ENCODE measurements around the gene LRP1B.

DNA sequence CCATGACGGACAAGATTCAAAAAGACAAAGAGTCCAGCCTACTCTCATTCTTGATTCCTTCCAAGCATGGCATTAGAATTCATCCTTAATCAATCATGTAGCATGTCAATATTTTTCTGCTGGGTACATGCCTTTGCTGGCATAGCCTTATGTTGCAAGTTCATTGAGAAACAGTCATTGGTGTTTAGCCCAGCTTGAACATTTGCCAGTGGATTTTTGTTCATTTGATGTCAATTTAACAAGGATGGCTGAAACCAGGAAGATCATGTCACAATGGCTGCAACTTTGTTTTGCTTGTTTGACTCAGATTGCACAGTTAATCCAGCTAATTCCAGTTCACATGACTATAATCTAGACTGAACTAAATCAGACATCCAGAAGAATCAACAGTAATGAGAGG lies 1132.2 kb downstream of the LRP1B start:
- TF ChIP-seq, protein P1, sequence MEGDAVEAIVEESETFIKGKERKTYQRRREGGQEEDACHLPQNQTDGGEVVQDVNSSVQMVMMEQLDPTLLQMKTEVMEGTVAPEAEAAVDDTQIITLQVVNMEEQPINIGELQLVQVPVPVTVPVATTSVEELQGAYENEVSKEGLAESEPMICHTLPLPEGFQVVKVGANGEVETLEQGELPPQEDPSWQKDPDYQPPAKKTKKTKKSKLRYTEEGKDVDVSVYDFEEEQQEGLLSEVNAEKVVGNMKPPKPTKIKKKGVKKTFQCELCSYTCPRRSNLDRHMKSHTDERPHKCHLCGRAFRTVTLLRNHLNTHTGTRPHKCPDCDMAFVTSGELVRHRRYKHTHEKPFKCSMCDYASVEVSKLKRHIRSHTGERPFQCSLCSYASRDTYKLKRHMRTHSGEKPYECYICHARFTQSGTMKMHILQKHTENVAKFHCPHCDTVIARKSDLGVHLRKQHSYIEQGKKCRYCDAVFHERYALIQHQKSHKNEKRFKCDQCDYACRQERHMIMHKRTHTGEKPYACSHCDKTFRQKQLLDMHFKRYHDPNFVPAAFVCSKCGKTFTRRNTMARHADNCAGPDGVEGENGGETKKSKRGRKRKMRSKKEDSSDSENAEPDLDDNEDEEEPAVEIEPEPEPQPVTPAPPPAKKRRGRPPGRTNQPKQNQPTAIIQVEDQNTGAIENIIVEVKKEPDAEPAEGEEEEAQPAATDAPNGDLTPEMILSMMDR (IDR thresholded peaks at IDR 0.05): no peak
- TF ChIP-seq POLR2A (IDR thresholded peaks at IDR 0.05): no peak

Data from thyroid gland (tissue), 4 donors.